ENCODE measurements around the gene MLLT3. TPM values are rescaled to one million over a fixed set of nuclear protein-coding genes. Genes with fewer than 3 reads are reported as not detected.

MLLT3 gene
- total and polyA plus RNA-seq, 2 of the 8 experiments (the other 6 are each of a cell fraction or from before 2014, with no cell fraction given): 5.9 to 9.6 TPM

- no peaks in the 10 kb centered on the region for H3K27me3 ChIP-seq (replicated peaks in 1 of 4; ENCODE audit: control insufficient read depth in 3 of 4, extremely low read depth in 1 of 4, insufficient read depth in 3 of 4, low read length in 3 of 4)
- H3K27ac ChIP-seq (ENCODE audit: low read depth, low read length): no peak overlapping the region
- H2BK5ac ChIP-seq (ENCODE audit: low read depth, low read length): no peak overlapping the region
- POLR2A ChIA-PET (ENCODE audit: partially characterized antibody): no interaction called here
- H3K9me3 ChIP-seq (ENCODE audit: insufficient read depth in 2 of 2, low read depth in 1 of 2, low read length in 1 of 2): no peaks in the 10 kb centered on the region
- FAIRE-seq (no peak), DNase-seq (ENCODE audit: low read depth in 1 of 2, low spot score in 2 of 2) (no peak)
- no peak overlapping the region for H2AK5ac ChIP-seq (ENCODE audit: low read depth, low read length)
- no peaks in the 10 kb centered on the region for H3K36me3 ChIP-seq (ENCODE audit: control insufficient read depth in 2 of 4, insufficient read depth in 4 of 4, low read length in 3 of 4)
- no peak overlapping the region for H3K4ac ChIP-seq (replicated peaks; ENCODE audit: insufficient read length, low read depth, low read length)
- no peak overlapping the region for H4K91ac ChIP-seq (replicated peaks; ENCODE audit: insufficient read length, low read length)
- H3K4me1 ChIP-seq (replicated peaks in 1 of 4; ENCODE audit: control insufficient read depth in 3 of 4, insufficient read depth in 4 of 4, low read length in 3 of 4): no peaks in the 10 kb centered on the region; a peak in 1 of 7 replicates
- CTCF ChIA-PET (ENCODE audit: partially characterized antibody): no interaction called here
- H3K79me1 ChIP-seq (ENCODE audit: low read depth, low read length): no peaks in the 10 kb centered on the region
- no peak overlapping the region for H2BK20ac ChIP-seq (ENCODE audit: low read length)
- no peak overlapping the region for H4K8ac ChIP-seq (ENCODE audit: extremely low read depth, insufficient read depth, low read length)
- H4K20me1 ChIP-seq (replicated peaks in 1 of 2; ENCODE audit: control insufficient read depth in 1 of 2, insufficient read depth in 2 of 2, low read length in 2 of 2): no peaks in the 10 kb centered on the region
- H3K79me2 ChIP-seq (ENCODE audit: control insufficient read depth in 1 of 2, insufficient read depth in 2 of 2, low read length in 2 of 2): no peaks in the 10 kb centered on the region
- WGBS, 2 experiments (ENCODE audit: extremely low coverage in 1 of 2, insufficient coverage in 1 of 2, insufficient read length in 1 of 2, insufficient replicate concordance in 2 of 2, low coverage in 1 of 2, low lambda C conversion rate in 2 of 2, missing lambda C conversion rate in 1 of 2): 80% methylated on average over 4 of the region's 4 CpGs; no CpG with 5 or more reads in 1 of the 2 experiments
- no peak overlapping the region for H3K18ac ChIP-seq (ENCODE audit: extremely low read depth, low read length)
- H3K23ac ChIP-seq (ENCODE audit: insufficient read length): no peak overlapping the region
- no peak overlapping the region for H2BK15ac ChIP-seq (ENCODE audit: low read length)
- no peak overlapping the region for H3K56ac ChIP-seq (replicated peaks; ENCODE audit: insufficient read length, low read depth, low read length)
- H3K14ac ChIP-seq (ENCODE audit: insufficient read length): no peak overlapping the region
- H3K23me2 ChIP-seq (ENCODE audit: low read depth, low read length): no peaks in the 10 kb centered on the region; the same call in 1 of the 2 replicates
- no peak overlapping the region for H4K5ac ChIP-seq (ENCODE audit: insufficient read length, low read depth, low read length)
- H2BK12ac ChIP-seq (ENCODE audit: low read depth, low read length): no peak overlapping the region
- H3K4me2 ChIP-seq (ENCODE audit: insufficient read depth in 1 of 2, low read depth in 2 of 2, low read length in 2 of 2): no peak overlapping the region
- no peak overlapping the region for H2AFZ ChIP-seq (ENCODE audit: low read length)
- no peak overlapping the region for H2BK120ac ChIP-seq (replicated peaks; ENCODE audit: low read depth, low read length)
- H3K4me3 ChIP-seq (ENCODE audit: extremely low read depth in 1 of 4, insufficient read depth in 2 of 4, low read depth in 3 of 4, low read length in 4 of 4): no peak overlapping the region
- no peak overlapping the region for H3K9ac ChIP-seq (replicated peaks in 1 of 4; ENCODE audit: extremely low read depth in 1 of 4, low read depth in 3 of 4, low read length in 3 of 4)
- TF ChIP-seq ATF2 (IDR thresholded peaks at IDR 0.05; ENCODE audit: low read length) (no peak), RBBP5 (IDR thresholded peaks at IDR 0.05; ENCODE audit: borderline replicate concordance, low read depth, low read length) (no peak), YY1 (IDR thresholded peaks at IDR 0.05; ENCODE audit: low read depth, low read length) (no peak), CHD1 (IDR thresholded peaks at IDR 0.05; ENCODE audit: low read depth, low read length) (no peak), ATF3 (IDR thresholded peaks at IDR 0.05; ENCODE audit: insufficient read depth, low read depth, low read length) (no peak), POLR2A (IDR thresholded peaks at IDR 0.05; ENCODE audit: control extremely low read depth in 1 of 2, low read depth in 2 of 2, low read length in 2 of 2) (no peak), SP4 (IDR thresholded peaks at IDR 0.05; ENCODE audit: low read length) (no peak), SRF (IDR thresholded peaks at IDR 0.05; ENCODE audit: low read depth, low read length) (no peak), CBX8 (IDR thresholded peaks at IDR 0.05; ENCODE audit: borderline replicate concordance, low read depth, low read length) (no peak), USF2 (IDR thresholded peaks at IDR 0.05; ENCODE audit: low read length) (no peak)
These were observed 180.4 kb downstream of the MLLT3 start for GRCh38 chr9:20441711-20442423.

Data from H1 (cell line).